GM20431 (cell line): Measurements from ENCODE around the gene MGAT5B.
"Not testable (repeated sequence)": the region's sequence is repeated elsewhere in the genome, so short reads cannot be mapped to it uniquely, and the experiment has no call there.

Experiments
- in situ Hi-C: fragments of 300-500 bp; cut with MseI, MboI; formaldehyde crosslinking; loops from one replicate; pipeline ENCODE4 v1.15.0; 2020; ENCODE audit warnings: low sequenced_read_pairs; ENCODE audit not compliant: unreplicated experiment

The MGAT5B gene

DNA sequence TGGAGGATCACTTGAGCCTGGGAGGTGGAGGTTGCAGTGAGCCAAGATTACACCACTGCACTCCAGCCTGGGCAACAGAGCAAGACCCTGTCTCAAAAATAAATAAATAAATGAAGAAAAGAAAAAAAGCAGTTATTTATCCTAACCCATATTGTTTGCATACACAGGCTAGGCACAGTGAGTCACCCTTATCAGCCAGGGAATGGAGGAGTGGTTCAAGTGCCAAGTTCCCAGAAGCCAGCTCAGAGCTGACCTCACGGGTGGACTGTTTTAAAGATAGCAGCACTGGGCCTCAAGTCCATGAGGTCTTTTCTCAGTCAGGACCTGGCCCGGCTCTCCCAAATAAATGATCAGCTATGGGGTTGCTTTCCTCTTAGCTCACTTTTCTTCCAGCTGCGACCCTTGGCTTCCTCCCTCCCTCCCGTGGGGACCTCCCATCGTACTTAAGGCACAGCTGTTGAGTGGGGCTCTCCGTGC is 22.6 kb upstream of the MGAT5B start:
- in situ Hi-C loops: no loop called here

- in situ Hi-C loops: no loop called here
Measured at GRCh38 chr17:76847031-76847430, 21.2 kb upstream of the MGAT5B start.

- in situ Hi-C loops: no loop called here
Measured at GRCh38 chr17:76848670-76849069, 19.5 kb upstream of the MGAT5B start.

GRCh38 chr17:76849160-76849559 is 19.0 kb upstream of the MGAT5B start:
- in situ Hi-C loops: not testable (repeated sequence)

GRCh38 chr17:76852843-76853242 is 15.4 kb upstream of the MGAT5B start:
- in situ Hi-C loops: loop anchor here (25.0 kb wide), 1 partner anchor 409 kb away; no protein-coding TSS in a partner anchor

DNA sequence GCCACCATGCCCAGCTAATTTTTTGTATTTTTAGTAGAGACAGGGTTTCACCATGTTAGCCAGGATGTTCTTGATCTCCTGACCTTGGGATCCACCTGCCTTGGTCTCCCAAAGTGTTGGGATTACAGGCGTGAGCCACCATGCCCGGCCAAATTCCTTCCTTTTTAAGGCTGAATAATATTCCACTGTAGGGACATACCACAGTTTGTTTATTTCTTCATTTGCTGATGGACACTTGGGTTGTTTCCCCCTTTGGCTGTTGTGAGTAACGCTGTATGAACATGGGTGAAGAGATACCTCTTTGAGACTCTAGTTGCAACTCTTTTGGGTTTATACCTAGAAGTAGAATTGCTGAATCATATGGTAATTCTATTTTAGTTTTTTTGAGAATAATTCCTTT is 13.1 kb upstream of the MGAT5B start:
- in situ Hi-C loops: loop anchor here (25.0 kb wide), 1 partner anchor 407 kb away; no protein-coding TSS in a partner anchor

- in situ Hi-C loops: loop anchor here (10.0 to 25.0 kb wide), 2 partner anchors 203 to 400 kb away; no protein-coding TSS in a partner anchor
Measured at GRCh38 chr17:76862079-76862478, 6.1 kb upstream of the MGAT5B start.

GRCh38 chr17:76862494-76862893 is 5.7 kb upstream of the MGAT5B start:
- in situ Hi-C loops: loop anchor here (10.0 to 25.0 kb wide), 2 partner anchors 202 to 400 kb away; no protein-coding TSS in a partner anchor

DNA sequence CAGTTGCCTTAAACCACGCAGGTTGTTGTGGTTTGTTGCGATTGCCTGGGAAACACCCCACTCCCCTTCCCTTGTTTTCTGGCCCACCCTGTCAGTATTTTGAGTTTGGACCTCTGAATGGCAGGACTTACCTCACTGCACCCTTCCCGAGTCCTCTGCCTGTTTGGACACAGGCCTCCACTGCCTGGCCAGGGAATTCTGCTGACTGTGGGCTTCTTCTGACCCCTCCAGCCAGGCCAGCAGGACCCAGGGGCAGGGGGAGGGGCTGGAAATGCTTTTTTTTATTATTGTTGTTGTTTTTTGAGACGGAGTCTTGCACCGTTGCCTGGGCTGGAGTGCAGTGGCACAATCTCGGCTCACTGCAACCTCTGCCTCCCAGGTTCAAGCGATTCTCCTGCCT is 4.2 kb upstream of the MGAT5B start:
- in situ Hi-C loops: loop anchor here (10.0 to 25.0 kb wide), 2 partner anchors 201 to 398 kb away; no protein-coding TSS in a partner anchor

DNA sequence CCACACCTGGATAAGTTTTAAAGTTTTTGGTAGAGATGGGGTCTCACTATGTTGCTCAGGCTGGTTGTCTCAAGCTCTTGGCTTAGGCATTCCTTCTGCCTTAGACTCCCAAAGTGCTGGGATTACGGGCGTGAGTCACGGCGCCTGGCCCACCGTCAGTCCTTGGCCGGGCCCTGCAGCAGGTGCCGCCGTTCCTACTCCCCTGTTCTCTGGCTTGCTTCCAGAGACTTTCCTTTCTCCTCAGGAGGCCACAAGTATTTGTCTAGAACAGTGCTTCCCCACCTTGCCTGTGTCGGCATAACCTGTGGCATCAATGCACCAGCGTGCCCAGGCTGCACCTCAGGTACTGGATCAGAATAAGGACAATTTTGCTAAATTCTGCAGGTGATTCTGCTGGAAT is 3.0 kb upstream of the MGAT5B start:
- in situ Hi-C loops: loop anchor here (10.0 to 25.0 kb wide), 2 partner anchors 200 to 397 kb away; no protein-coding TSS in a partner anchor

GRCh38 chr17:76866203-76866602 is 2.0 kb upstream of the MGAT5B start:
- in situ Hi-C loops: loop anchor here (10.0 to 25.0 kb wide), 2 partner anchors 199 to 396 kb away; no protein-coding TSS in a partner anchor

DNA sequence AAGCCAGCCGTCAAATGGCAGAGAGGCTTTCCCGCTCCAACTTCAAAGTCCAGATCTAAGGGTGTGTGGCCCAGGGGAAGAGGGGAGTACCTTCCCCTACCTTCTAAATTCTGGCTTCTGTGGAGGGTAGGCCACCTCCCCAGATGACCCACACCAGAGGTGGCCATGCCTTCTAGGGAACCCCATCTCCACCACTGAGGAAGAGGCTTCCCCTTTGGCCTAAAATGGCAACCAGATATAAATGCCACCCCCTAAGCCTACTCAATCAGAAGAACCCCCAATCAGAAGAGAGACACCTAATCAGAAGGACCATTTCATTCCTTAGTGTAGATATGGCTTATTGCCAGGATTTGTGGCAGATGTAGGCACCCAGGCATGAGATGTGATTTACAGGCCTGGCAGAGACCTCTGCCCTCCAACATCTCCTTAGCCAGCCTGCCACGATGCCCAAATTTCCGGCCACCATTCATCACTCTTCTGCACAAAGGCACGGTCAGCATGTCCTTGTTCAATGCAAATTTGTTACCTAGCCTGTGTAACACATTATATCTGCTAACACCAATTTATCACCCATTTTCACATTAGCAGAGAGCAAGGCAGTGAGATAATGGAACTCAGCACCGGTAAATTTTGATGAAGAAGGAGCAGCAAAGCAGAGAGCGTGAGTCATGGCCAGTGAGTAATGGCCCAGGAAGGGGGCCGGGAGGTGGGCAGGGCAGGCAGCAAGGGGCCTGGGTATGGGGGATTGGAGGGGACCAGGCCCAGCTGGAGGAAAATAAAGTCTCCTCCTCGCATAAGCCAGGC is 1.2 kb upstream of the MGAT5B start:
- in situ Hi-C loops: loop anchor here (10.0 to 25.0 kb wide), 2 partner anchors 198 to 395 kb away; no protein-coding TSS in a partner anchor

DNA sequence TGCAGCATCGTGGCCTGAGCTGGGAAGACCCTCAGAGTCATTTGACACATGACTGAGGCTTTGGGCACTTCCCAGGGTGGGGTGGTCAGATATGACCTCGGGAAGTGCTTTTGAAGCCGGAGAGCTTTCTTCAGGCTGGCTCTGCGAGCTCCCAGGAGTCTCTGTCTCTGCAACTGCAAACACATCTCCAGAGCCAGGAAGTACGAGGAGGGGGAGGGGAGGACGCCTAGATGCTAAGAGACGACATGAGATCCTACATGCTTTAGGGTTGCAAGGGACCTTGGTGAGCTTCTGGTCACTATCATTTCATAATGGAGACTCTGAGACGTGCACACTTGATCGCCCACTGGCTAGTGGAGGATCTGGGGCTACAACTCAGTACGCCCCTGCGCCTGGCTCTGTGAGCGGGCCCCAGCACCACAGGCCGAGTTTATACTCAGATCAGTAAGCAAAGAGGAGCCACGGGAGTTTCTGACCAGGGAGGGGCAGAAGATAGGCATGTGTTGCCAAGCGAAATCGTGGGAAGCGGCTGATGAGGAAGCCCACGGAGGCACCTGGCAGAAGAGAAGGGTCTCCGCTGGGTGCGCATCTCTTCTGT is 527 bp upstream of the MGAT5B start:
- in situ Hi-C loops: loop anchor here (10.0 to 25.0 kb wide), 2 partner anchors 197 to 395 kb away; no protein-coding TSS in a partner anchor

DNA sequence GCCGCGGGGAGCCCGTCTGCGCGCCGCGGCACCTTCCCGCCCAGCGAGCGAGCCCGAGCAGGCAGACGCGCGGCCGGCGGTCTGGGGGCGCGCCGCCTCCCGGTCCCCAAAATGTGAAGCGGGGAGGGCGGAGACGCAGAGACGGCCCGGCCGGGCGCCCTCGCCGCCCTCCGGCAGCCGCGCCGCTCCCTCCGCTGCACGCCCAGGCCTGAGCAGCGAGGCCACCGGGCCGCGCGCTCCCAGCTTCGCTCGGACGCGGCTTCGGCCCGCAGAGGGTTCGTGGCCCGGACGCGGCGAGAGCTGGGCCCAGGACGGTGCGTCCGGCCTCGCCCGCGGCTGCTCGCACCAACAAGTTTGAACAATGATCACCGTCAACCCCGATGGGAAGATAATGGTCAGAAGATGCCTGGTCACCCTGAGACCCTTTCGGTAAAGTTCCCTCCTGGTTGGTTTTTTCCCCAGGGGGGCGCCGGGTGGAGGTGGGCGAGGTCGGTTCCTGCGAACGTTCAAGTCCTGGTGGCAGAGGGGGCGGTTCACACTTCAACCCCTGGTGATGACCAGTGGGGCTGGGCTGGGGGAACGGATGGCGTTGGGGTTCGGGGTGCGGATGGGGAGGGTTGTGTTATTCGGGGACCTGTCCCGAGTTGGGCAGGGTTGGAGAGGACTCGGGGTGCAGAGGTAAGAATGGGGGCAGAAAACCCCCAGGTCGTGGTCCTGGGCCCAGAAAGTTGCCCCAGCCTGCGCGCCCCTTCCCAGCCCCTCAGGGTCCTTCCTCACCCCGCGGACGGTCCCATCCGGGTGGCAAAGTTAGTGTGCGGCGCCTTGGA is 678 bp downstream of the MGAT5B start:
- in situ Hi-C loops: loop anchor here (10.0 to 25.0 kb wide), 2 partner anchors 196 to 393 kb away; no protein-coding TSS in a partner anchor

GRCh38 chr17:76869496-76870376 is 1.5 kb downstream of the MGAT5B start:
- in situ Hi-C loops: loop anchor here (10.0 to 25.0 kb wide), 2 partner anchors 195 to 393 kb away; no protein-coding TSS in a partner anchor

GRCh38 chr17:76870377-76870714 is 2.1 kb downstream of the MGAT5B start:
- in situ Hi-C loops: loop anchor here (25.0 kb wide), 1 partner anchor 392 kb away; no protein-coding TSS in a partner anchor

DNA sequence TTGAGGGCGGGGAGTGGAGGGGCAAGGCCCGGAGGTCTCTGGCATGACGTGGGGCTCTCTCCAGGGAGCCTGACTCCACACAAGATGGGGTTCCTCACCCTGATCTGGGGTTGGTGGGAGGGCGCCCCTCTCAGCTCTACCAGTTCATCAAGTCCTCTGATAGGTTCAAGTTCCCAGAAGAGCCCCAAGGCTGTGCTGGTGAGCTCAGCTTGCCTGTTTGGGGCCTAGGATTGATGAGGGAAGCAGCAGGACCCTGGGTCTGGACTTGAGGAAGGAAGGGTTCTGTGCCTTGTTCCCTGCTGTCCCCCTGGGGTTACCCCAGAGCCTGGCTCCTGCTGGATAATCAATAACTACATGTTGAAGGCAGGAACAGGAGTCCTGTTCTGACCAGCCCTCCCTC is 3.5 kb downstream of the MGAT5B start:
- in situ Hi-C loops: loop anchor here (25.0 kb wide), 1 partner anchor 391 kb away; no protein-coding TSS in a partner anchor

GRCh38 chr17:76872221-76872873 is 4.1 kb downstream of the MGAT5B start:
- in situ Hi-C loops: loop anchor here (25.0 kb wide), 1 partner anchor 390 kb away; no protein-coding TSS in a partner anchor
